GM19452 (cell line): Measurements from ENCODE around the gene MKKS.

Experiments
- ATAC-seq: cut with Tn5 transposase; IDR thresholded peaks from one replicate; pipeline ENCODE4 v1.9.1; 2021; ENCODE audit not compliant: unreplicated experiment

The MKKS gene

DNA sequence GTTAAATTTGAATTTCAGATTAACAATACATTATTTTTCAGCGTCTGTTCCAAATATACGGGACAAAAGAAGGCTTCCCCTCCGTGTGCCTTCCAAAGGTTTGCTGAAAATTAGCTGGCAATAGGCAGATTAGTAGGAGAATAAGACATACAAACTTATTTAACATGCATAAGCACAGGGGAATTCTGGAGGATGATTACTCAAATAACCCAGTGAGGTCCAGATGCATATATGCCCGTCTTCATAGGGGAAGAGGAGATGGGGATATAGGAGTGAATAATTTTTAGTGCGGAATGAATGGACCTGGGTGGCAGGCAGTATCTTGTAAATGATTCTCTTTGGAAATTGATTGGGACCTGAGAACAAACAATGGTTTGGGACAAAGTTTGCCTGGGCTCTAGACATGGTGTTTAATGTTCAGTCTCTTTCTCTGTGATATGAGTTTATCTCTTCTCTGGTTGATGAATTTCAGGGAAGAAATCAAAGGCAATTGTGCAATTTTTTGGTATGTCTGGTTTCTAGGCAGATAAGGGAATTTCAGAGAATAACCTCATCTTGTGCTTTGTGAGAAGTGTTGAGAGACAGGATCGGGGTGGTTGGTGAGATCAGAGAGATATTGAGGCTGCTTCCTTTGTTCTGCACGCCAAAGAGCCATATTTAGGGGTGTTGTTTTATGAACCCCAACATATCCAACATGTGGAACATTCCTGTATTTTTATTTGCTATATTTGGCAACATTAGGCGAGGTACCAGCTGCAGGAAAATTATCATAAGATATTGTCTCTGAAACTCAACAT is 63.7 kb downstream of the MKKS start:
- no peak for ATAC-seq

DNA sequence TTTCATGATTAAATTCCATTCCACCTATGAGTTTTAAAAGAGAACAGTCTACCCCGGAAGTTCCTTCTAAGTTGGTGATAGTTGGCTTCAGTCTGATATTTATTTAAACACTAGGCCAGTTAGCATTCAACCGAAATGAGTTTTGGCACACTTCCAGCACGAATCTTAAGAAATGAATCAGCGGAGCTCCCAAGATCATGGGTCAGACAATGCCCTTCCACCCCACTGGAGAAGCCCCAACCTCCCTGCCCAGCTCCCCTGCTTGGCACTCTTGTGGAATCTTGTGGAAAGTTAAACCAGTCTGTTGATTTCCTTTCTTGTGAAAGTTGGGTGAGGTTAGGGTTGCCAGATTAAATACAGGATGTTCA is 64.3 kb downstream of the MKKS start:
- no peak for ATAC-seq

DNA sequence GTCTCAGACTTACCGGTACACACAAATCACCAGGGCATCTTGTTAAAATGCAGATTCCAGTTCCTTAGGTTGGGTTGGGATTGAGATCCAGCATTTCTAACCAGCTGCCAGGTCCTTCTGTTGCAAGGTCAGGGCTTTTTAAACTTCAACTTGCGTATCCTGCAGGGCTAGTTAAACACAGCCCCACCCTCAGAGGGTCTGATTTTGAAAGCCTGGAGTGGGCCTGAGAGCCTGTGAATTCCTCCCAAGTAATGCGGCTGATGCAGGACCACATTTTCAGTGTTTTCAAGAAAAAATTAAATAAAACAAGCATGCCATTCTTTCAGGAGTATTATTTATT is 65.3 kb downstream of the MKKS start:
- no peak for ATAC-seq

DNA sequence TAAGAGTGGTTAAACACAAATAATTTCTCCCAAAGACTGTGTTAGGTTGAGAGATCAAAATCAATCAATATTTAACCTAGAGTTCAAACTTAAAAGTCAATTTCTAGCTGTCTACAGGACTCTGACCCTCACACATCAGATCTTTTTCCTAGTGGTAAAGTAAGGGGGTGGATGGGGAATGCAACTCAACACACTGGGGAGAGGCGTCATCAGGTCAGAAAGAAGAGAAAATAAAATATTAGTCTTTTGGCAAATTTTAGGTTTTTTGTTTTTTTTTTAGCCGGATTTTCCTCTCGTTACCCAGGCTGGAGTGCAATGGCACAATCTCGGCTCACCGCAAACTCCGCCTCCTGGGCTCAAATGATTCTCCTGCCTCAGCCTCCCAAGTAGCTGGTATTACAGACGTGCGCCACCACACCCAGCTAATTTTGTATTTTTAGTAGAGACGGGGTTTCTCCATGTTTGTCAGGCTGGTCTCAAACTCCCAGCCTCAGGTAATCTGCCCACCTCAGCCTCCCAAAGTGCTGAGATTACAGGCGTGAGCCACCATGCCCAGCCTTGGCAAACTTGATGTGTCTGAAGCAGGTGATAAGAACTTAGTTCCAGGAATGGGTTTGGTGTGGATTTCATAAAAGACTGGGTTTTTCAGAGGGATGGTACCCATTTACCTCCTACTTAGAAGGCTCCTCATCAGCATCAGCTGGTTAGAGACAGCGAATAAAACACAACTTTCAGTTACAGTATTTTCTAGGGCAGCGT is 65.9 kb downstream of the MKKS start:
- no peak for ATAC-seq

DNA sequence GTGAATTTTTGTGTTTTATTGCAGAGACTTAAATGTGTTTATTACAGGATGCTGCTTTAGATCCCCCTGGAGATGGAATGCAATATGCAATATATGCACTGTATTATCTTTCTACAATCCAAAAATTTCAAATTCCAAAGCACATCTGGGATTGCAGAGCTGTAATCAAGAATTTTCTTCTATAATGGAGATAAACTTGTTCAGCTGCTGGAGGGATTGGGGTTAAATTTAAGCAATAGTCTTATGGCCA is 66.4 kb downstream of the MKKS start:
- no peak for ATAC-seq

DNA sequence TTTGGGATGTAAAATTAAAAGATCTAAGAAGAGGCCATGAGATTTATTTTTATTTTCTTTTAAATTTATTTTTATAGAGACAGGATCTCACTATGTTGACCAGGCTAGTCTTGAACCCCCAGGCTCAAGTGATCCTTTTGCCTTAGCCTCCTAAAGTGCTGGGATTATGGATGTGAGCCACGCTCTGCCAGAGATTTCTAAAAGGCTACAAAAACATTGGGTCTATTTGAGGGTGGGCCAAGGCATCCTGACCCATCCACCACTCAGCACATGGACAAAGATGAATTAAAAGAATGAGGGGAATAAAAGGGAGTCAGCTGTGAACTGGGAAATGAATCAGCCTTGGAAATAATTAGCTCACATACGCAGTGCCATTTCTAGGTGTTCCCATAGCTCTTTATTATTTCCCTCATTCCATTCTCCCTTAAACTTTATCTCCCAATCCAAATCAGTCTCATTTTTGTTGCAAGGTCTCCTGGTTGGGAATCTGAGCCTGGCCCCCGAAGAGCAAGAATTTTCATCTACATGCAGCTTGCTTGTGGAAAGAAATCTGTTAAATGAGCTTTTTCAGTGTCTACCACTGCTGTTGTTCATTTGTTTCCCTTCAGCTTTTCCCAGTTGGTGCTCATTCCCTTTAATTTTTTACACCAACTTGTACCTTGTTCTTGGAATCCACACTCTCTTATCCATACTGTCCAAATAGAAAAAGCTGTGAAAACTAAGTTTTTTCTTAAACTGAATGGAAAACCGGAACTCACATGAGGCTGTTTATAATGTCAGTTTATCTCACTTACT is 66.9 kb downstream of the MKKS start:
- ATAC-seq, result no peak

DNA sequence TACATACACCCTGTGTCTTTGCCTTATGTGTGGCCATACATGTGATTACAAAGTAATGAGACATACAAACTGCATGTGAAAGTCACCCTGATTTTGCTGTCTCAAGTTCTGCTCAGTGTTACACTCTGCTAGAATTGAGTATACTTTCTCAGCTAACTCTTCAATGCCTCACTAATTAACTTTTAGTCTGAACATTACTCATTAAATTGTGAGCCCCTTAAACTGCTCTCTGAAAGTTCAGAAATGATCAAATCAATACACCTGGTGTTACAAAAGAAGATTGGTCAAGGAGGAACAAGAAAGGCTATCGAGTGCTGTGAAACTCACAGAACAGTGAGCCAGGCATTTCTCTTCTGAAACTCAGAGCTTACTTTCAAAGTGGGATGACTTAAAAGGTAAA is 71.3 kb downstream of the MKKS start:
- ATAC-seq, result peak; percentile 83

DNA sequence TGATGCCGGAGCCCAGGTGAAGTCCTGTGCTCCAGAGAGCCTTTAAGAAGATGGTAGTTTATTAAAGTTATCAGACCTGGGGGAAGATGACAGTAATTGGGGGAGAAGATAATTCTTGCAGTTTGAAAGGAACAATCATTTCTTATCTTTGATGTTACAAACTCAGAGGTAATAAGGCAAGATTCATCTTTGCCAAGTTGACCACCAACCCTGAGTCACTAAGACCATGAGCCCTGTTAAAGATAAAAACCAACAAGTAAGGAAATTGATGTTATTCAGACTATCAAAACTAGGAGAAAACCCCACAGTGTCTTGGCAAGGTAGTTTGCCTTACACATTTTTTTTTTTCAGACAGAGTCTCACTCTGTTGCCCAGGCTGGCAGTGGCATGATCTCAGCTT is 73.1 kb downstream of the MKKS start:
- no peak for ATAC-seq

DNA sequence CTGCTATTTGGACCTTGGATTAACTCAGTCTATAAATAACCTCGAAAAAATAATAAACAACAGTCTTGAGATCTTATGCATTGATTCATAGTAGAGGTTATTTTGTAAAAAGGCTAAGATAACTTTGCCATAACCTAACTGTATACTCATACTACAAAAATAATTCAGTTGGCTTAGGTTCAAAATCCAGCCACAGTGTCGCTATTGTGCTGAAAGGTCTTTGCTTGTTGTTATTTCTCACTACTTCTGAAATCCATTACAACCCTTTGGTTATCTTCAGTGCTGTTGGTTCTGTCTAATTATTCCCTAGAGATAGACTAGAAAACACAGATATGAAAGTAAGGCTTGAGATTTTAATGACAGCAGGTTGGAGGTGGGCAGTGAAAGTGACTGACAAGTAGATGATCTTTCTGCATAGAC is 74.4 kb downstream of the MKKS start:
- no peak for ATAC-seq

DNA sequence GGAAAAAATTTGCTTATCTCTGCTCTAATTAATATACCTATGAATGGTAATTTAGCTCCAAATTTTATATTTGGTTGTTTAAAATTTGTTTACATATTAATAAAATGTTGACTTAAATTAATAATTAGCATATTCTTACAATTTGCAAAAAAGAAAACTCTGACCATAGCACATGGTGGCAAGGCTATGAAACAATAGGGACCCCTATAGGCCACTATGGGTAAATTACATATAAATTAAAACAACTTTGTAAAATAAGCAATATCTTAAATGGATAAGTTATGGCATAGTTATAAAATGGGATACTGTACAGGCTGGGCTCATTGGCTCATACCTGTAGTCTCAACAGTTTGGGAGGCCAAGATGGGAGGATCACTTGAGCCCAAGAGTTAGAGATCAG is 76.0 kb downstream of the MKKS start:
- ATAC-seq, result no peak

DNA sequence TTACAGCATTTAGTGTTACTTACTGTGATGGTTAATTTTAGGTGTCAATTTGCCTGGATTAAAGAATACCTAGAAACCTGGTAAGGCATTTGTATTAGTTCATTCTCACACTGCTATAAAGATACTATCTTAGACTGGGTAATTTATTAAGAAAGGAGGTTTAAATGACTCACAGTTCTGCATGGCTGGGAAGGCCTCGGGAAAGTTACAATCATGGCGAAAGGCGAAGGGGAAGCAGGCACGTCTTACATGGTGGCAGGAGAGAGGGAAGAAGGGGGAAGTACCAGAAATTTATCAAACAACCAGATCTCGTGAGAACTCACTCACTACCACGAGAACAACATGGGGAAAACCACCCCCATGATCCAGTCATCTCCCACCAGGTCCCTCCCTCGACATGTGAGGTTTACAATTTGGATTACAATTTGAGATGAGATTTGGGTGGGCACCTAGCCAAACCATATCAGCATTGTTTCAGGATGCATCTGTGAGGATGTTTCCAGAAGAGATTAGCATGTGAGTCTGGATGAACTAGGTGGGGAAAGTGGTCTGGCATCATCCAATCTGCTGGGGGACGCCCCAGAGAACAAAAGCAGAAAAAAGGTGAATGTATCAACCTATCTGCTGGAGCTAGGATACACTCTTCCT is 76.8 kb downstream of the MKKS start:
- ATAC-seq, result no peak

DNA sequence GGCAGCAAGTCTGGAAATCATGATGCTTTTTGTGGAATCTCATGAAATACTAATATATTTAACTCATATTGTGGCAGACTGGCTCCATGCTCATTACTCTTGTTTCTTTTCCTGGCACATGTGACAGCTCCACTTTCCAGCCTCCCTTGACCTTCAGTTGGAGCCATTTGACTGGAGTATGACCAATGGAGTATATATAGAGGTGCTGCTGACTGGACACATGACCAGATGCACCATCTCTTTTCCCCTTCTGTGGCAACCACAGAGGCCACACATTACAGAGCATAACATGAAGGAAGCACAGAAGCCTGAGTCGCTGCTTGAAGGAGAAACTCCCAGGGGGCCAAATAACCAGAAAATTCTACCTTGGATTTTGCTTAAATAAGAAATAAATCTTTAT is 77.4 kb downstream of the MKKS start:
- no peak for ATAC-seq

DNA sequence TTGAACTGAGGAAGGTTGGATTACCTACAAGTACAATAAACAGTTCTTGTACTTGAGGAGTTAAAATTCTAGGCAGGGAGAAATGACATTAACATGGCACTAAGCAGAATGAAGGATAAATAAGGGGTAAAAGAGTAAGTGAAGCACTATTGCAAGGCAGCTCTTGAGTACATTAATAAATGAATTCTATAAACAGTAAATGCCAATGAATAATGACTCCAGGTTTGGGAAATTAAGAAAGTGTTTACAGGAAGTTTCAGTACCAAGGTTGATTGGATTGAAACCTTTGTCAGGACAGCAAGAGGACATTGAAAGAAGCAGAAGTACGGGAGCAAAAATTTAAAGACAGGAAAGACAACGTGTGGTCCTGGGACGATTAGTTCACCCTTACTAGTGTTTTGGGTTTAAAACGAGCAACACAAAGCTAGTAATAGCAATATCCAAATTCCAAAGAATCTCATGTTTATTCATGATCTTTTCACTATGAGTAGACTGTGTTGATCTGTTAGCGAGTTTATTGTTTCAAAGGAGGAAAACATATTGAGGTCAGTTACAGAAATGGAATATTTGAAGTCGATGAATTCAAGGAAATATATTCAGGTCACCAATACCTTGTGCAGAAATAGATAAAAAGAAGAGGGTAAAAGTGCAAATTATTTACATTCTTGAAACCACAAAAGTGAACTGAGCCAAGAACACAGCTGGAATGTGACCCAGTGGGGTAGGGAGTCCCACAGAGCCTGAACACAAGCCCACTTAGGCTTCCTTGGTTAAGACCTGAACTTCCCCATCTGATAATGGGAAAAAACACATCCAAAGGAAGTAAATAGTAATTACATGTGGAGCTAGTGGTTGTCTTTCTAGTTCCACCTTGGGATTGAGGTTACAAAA is 80.8 kb downstream of the MKKS start:
- no peak for ATAC-seq
